Measurements from ENCODE around the gene C2orf15.

- TF ChIP-seq CTCF (IDR thresholded peaks at IDR 0.05) (no peak; the same call in 1 of the 2 replicates), SIN3A (IDR thresholded peaks at IDR 0.05; ENCODE audit: borderline replicate concordance, insufficient read depth, low read depth, low read length) (no peak), TCF7L2 (IDR thresholded peaks at IDR 0.05; ENCODE audit: low read depth, low read length) (no peak)
These were observed 17.1 kb downstream of the C2orf15 start for GRCh38 chr2:99158599-99158998.

Measured in Panc1 (cell line).